ENCODE data around the gene SNED1. TPM values are rescaled to one million over a fixed set of nuclear protein-coding genes. Genes with fewer than 3 reads are reported as not detected.
"Not testable (repeated sequence)": the region's sequence is repeated elsewhere in the genome, so short reads cannot be mapped to it uniquely, and the experiment has no call there.

Gene SNED1
- total RNA-seq, 1 donor from 2014 or later: 3.9 TPM

GRCh38 chr2:241088376-241088775 lies 90.0 kb downstream of the SNED1 start:
- peak; percentile 16 for ATAC-seq

GRCh38 chr2:241088791-241089732 lies 90.6 kb downstream of the SNED1 start:
- no peak for ATAC-seq

GRCh38 chr2:241091201-241091600 lies 92.8 kb downstream of the SNED1 start:
- ATAC-seq: no peak

GRCh38 chr2:241091734-241092445 lies 93.5 kb downstream of the SNED1 start:
- no peak for ATAC-seq

GRCh38 chr2:241092677-241093076 lies 94.3 kb downstream of the SNED1 start:
- no peak for ATAC-seq

GRCh38 chr2:241093133-241093781 lies 94.8 kb downstream of the SNED1 start:
- not testable (repeated sequence) for ATAC-seq

GRCh38 chr2:241094172-241094571 lies 95.8 kb downstream of the SNED1 start:
- ATAC-seq: no peak

GRCh38 chr2:241094924-241095420 lies 96.6 kb downstream of the SNED1 start:
- ATAC-seq: no peak

GRCh38 chr2:241095594-241096290 lies 97.3 kb downstream of the SNED1 start:
- ATAC-seq: no peak

- peak; percentile 19 for ATAC-seq
Observed at GRCh38 chr2:241096979-241097378, 98.6 kb downstream of the SNED1 start.

GRCh38 chr2:241099246-241099645 lies 100.8 kb downstream of the SNED1 start:
- ATAC-seq: no peak

- peak; percentile 97 for ATAC-seq
Observed at GRCh38 chr2:241102239-241102803, 103.9 kb downstream of the SNED1 start, which contains the start of gene MTERF4. MTERF4 (minus strand) TSS chr2:241102287; CDS start chr2:241102273, 14 bp downstream.

- ATAC-seq: no peak
Observed at GRCh38 chr2:241103176-241103595, 104.8 kb downstream of the SNED1 start.

- not testable (repeated sequence) for ATAC-seq
Observed at GRCh38 chr2:241104611-241105010, 106.2 kb downstream of the SNED1 start.

- no peak for ATAC-seq
Observed at GRCh38 chr2:241105641-241106040, 107.2 kb downstream of the SNED1 start.

- no peak for ATAC-seq
Observed at GRCh38 chr2:241107031-241107783, 108.8 kb downstream of the SNED1 start.

- ATAC-seq: peak; percentile 6
Observed at GRCh38 chr2:241108271-241109209, 110.1 kb downstream of the SNED1 start.

- ATAC-seq: no peak
Observed at GRCh38 chr2:241109210-241110088, 111.0 kb downstream of the SNED1 start.

Measured in esophagus mucosa (tissue), 1 donor.